GM12878 (cell line): ENCODE results near the gene MDC1. TPM values are rescaled to one million over a fixed set of nuclear protein-coding genes. Genes with fewer than 3 reads are reported as not detected.

ENCODE experiments used
- ASH2L ChIP-seq: fragments of 300-600, 200-600 bp; sonication (generic); IDR thresholded peaks from 2 replicates; pipeline ENCODE4 v1.6.1; 2017; ENCODE audit warnings: low read depth, mild to moderate bottlenecking, borderline replicate concordance
- BACH1 ChIP-seq: fragments of 450-650 bp; IDR thresholded peaks from 2 replicates; pipeline ENCODE4 v1.6.1; 2017; ENCODE audit warnings: mild to moderate bottlenecking, borderline replicate concordance
- DPF2 ChIP-seq: fragments of 450-650 bp; IDR thresholded peaks from 2 replicates; pipeline ENCODE4 v1.6.1; 2017; ENCODE audit warnings: mild to moderate bottlenecking
- EED ChIP-seq: sonication (generic); IDR thresholded peaks from 2 replicates; pipeline ENCODE4 v1.6.1; 2016; ENCODE audit warnings: antibody characterized with exemption, low read depth
- EP300 ChIP-seq, 2 experiments: fragments of 150-350 bp in 1 of 2; IDR thresholded peaks; 2 replicates each; pipeline ENCODE4 v1.6.1; 2011 to 2012; ENCODE audit warnings: low read depth in 2 of 2, low read length in 2 of 2, borderline replicate concordance in 1 of 2, improper control_type of control experiment in 1 of 2, inconsistent platforms in 1 of 2; ENCODE audit not compliant: control insufficient read depth in 1 of 2
- HCFC1 ChIP-seq: fragments of 150-350 bp; IDR thresholded peaks from 2 replicates; pipeline ENCODE4 v1.6.1; 2014; ENCODE audit warnings: low read length
- HDGF ChIP-seq: fragments of 450-650 bp; IDR thresholded peaks from 2 replicates; pipeline ENCODE4 v1.6.1; 2016; ENCODE audit warnings: antibody characterized with exemption
- NBN ChIP-seq: fragments of 450-650 bp; IDR thresholded peaks from 2 replicates; pipeline ENCODE4 v1.6.1; 2016
- NR2C2 ChIP-seq: IDR thresholded peaks from 2 replicates; pipeline ENCODE4 v1.6.1; 2011; ENCODE audit warnings: borderline replicate concordance, low read depth; ENCODE audit not compliant: control insufficient read depth, insufficient read length
- RB1 ChIP-seq: fragments of 450-650 bp; formaldehyde crosslinking; IDR thresholded peaks from 2 replicates; pipeline ENCODE4 v1.6.1; 2017; ENCODE audit warnings: mild to moderate bottlenecking, borderline replicate concordance
- TCF3 ChIP-seq: IDR thresholded peaks from 2 replicates; pipeline ENCODE4 v1.6.1; 2012; ENCODE audit warnings: low read depth, mild to moderate bottlenecking, low read length, borderline replicate concordance; ENCODE audit not compliant: insufficient read depth
- TCF7 ChIP-seq: IDR thresholded peaks from 2 replicates; pipeline ENCODE4 v1.6.1; 2014; ENCODE audit warnings: antibody characterized with exemption, borderline replicate concordance
- ZSCAN29 ChIP-seq: fragments of 450-650 bp; IDR thresholded peaks from 2 replicates; pipeline ENCODE4 v1.6.1; 2017; ENCODE audit warnings: mild to moderate bottlenecking, moderate library complexity
- polyA plus RNA-seq, 11 experiments: library from polyadenylated mRNA; depleted of rRNA in 4 of 11; unstranded in 6 of 11; stranded (reverse) in 5 of 11; fragments of >200 nt; fragmentation: Nextera tagmentation in 4 of 11; fragmentation: Illumina TruSeq in 1 of 11; extraction: Ambion mirVana in 4 of 11; extraction: Trizol in 1 of 11; gene quantifications; 1 replicate in 1 of 11; 2 replicates in 10 of 11; pipeline versions ENCODE4 v1.2.1 to v1.2.3, GENCODE V29; 2011 to 2016; ENCODE audit warnings: inconsistent platforms in 2 of 11, missing spikeins in 2 of 11, low read depth in 1 of 11
- total RNA-seq, 4 experiments: library from RNA; depleted of rRNA in 3 of 4; stranded (reverse); fragments of >200 nt in 3 of 4; fragmentation: Illumina TruSeq in 1 of 4; extraction: Trizol in 1 of 4; gene quantifications; 2 replicates each; pipeline versions ENCODE4 v1.2.1 to v1.2.3, GENCODE V29; 2013 to 2021
- TF ChIP-seq, protein P1 (sequence below): IDR thresholded peaks from 2 replicates; pipeline ENCODE4 v1.6.1; 2012; ENCODE audit warnings: low read depth, low read length, improper control_type of control experiment
- TF ChIP-seq, protein P2 (sequence below): fragments of 150-350 bp; IDR thresholded peaks from 2 replicates; pipeline ENCODE4 v1.6.1; 2016; ENCODE audit warnings: low read depth, low read length
- TF ChIP-seq, protein P3 (sequence below): fragments of 450-650 bp; conservative IDR thresholded peaks from 2 replicates; pipeline ENCODE4 v1.6.1; 2017; ENCODE audit warnings: mild to moderate bottlenecking, moderate library complexity
- TF ChIP-seq, protein P4 (sequence below): fragments of 450-650 bp; IDR thresholded peaks from 2 replicates; pipeline ENCODE4 v1.6.1; 2017; ENCODE audit warnings: borderline replicate concordance
- TF ChIP-seq, protein P5 (sequence below): fragments of 450-650 bp; formaldehyde crosslinking; IDR thresholded peaks from 2 replicates; pipeline ENCODE4 v1.4.0; 2020; ENCODE audit warnings: mild to moderate bottlenecking, moderate library complexity

The MDC1 gene
- total and polyA plus RNA-seq, 10 of the 15 experiments (the other 5 are each of a cell fraction or from before 2014, with no cell fraction given) = 5.1 to 62.5 (median 22.4) TPM

DNA sequence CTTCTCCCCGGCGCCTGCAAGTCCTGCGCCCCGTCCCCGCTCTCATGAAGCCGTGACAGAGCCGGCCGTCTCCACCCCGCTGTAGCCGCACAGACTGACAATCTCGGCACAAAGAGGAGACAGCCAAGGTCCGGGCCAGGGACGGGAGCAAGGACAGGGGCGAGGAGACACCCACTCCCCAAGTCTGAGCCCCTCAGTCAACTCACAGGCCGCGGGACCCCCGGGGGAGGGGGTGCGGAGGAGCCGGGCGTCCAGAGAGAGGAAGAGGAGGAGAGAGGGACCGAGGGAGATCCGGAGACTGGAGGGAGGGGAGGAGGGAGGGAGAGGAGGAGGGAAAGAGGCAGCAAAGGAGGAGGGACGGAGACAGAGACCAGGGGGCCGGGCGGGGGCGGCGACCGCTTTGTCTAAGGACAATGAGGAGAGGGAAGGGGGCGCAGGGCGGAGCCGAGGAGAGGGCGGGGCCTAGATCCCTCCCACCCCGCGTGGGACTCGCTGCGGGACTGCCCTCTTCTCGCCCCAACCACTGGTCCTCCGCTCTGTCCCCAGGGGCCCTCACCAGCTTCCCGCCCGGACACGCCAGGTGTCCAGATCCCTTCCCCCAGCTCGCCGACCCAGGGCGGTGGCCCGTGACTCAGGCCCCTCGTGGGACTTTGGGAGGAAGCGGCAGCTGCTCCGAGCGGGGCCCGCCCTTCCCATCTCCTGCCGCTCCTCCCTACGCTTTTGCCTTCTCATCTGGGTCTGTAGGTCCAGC is 30.0 kb downstream of the MDC1 start (continued):
- TF ChIP-seq ASH2L (no peak), BACH1 (peak; percentile 96), NBN (peak; percentile 97), EP300 (IDR thresholded peaks at IDR 0.05; ENCODE audit: borderline replicate concordance in 1 of 2, control insufficient read depth in 1 of 2, low read depth in 2 of 2, low read length in 2 of 2) (peak; percentile 60 to 91), TCF3 (peak; percentile 100), HCFC1 (no peak), HDGF (peak; percentile 97), DPF2 (peak; percentile 89), NR2C2 (no peak), RB1 (peak; percentile 87; the same call in 1 of the 2 replicates), EED (peak; percentile 85), TCF7 (no peak), ZSCAN29 (0 out of 2 replicates have a peak, but pooled peaks have one; percentile 35)
- TF ChIP-seq, protein P1, sequence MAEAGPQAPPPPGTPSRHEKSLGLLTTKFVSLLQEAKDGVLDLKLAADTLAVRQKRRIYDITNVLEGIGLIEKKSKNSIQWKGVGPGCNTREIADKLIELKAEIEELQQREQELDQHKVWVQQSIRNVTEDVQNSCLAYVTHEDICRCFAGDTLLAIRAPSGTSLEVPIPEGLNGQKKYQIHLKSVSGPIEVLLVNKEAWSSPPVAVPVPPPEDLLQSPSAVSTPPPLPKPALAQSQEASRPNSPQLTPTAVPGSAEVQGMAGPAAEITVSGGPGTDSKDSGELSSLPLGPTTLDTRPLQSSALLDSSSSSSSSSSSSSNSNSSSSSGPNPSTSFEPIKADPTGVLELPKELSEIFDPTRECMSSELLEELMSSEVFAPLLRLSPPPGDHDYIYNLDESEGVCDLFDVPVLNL = 0 out of 2 replicates have a peak, but pooled peaks have one; percentile 5
- TF ChIP-seq, protein P2, sequence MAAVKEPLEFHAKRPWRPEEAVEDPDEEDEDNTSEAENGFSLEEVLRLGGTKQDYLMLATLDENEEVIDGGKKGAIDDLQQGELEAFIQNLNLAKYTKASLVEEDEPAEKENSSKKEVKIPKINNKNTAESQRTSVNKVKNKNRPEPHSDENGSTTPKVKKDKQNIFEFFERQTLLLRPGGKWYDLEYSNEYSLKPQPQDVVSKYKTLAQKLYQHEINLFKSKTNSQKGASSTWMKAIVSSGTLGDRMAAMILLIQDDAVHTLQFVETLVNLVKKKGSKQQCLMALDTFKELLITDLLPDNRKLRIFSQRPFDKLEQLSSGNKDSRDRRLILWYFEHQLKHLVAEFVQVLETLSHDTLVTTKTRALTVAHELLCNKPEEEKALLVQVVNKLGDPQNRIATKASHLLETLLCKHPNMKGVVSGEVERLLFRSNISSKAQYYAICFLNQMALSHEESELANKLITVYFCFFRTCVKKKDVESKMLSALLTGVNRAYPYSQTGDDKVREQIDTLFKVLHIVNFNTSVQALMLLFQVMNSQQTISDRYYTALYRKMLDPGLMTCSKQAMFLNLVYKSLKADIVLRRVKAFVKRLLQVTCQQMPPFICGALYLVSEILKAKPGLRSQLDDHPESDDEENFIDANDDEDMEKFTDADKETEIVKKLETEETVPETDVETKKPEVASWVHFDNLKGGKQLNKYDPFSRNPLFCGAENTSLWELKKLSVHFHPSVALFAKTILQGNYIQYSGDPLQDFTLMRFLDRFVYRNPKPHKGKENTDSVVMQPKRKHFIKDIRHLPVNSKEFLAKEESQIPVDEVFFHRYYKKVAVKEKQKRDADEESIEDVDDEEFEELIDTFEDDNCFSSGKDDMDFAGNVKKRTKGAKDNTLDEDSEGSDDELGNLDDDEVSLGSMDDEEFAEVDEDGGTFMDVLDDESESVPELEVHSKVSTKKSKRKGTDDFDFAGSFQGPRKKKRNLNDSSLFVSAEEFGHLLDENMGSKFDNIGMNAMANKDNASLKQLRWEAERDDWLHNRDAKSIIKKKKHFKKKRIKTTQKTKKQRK = no peak
- TF ChIP-seq, protein P3, sequence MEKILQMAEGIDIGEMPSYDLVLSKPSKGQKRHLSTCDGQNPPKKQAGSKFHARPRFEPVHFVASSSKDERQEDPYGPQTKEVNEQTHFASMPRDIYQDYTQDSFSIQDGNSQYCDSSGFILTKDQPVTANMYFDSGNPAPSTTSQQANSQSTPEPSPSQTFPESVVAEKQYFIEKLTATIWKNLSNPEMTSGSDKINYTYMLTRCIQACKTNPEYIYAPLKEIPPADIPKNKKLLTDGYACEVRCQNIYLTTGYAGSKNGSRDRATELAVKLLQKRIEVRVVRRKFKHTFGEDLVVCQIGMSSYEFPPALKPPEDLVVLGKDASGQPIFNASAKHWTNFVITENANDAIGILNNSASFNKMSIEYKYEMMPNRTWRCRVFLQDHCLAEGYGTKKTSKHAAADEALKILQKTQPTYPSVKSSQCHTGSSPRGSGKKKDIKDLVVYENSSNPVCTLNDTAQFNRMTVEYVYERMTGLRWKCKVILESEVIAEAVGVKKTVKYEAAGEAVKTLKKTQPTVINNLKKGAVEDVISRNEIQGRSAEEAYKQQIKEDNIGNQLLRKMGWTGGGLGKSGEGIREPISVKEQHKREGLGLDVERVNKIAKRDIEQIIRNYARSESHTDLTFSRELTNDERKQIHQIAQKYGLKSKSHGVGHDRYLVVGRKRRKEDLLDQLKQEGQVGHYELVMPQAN = peak; percentile 80
- TF ChIP-seq, protein P4, sequence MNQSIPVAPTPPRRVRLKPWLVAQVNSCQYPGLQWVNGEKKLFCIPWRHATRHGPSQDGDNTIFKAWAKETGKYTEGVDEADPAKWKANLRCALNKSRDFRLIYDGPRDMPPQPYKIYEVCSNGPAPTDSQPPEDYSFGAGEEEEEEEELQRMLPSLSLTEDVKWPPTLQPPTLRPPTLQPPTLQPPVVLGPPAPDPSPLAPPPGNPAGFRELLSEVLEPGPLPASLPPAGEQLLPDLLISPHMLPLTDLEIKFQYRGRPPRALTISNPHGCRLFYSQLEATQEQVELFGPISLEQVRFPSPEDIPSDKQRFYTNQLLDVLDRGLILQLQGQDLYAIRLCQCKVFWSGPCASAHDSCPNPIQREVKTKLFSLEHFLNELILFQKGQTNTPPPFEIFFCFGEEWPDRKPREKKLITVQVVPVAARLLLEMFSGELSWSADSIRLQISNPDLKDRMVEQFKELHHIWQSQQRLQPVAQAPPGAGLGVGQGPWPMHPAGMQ = no peak
- TF ChIP-seq, protein P5, sequence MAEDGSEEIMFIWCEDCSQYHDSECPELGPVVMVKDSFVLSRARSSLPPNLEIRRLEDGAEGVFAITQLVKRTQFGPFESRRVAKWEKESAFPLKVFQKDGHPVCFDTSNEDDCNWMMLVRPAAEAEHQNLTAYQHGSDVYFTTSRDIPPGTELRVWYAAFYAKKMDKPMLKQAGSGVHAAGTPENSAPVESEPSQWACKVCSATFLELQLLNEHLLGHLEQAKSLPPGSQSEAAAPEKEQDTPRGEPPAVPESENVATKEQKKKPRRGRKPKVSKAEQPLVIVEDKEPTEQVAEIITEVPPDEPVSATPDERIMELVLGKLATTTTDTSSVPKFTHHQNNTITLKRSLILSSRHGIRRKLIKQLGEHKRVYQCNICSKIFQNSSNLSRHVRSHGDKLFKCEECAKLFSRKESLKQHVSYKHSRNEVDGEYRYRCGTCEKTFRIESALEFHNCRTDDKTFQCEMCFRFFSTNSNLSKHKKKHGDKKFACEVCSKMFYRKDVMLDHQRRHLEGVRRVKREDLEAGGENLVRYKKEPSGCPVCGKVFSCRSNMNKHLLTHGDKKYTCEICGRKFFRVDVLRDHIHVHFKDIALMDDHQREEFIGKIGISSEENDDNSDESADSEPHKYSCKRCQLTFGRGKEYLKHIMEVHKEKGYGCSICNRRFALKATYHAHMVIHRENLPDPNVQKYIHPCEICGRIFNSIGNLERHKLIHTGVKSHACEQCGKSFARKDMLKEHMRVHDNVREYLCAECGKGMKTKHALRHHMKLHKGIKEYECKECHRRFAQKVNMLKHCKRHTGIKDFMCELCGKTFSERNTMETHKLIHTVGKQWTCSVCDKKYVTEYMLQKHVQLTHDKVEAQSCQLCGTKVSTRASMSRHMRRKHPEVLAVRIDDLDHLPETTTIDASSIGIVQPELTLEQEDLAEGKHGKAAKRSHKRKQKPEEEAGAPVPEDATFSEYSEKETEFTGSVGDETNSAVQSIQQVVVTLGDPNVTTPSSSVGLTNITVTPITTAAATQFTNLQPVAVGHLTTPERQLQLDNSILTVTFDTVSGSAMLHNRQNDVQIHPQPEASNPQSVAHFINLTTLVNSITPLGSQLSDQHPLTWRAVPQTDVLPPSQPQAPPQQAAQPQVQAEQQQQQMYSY (CRISPR knock-in tag) = 0 out of 2 replicates have a peak, but pooled peaks have one; percentile 54
